GM18909 (cell line): ENCODE data around the gene MCRIP2.
"Not testable (repeated sequence)": the region's sequence is repeated elsewhere in the genome, so short reads cannot be mapped to it uniquely, and the experiment has no call there.

Experiments
- ATAC-seq: cut with Tn5 transposase; IDR thresholded peaks from one replicate; pipeline ENCODE4 v1.9.1; 2021; ENCODE audit warnings: mild to moderate bottlenecking; ENCODE audit not compliant: unreplicated experiment, poor library complexity

The MCRIP2 gene

GRCh38 chr16:641326-642188 is at the start of gene MCRIP2:
TSS of gene MCRIP2 (plus strand) at chr16:641828. CDS start at chr16:641992, 164 bp downstream.
- peak; percentile 50 for ATAC-seq

- ATAC-seq = no peak
Measured at GRCh38 chr16:591892-592517, 49.6 kb upstream of the MCRIP2 start.

GRCh38 chr16:592518-593306 is 48.9 kb upstream of the MCRIP2 start:
- ATAC-seq = no peak

GRCh38 chr16:593406-593805 is 48.2 kb upstream of the MCRIP2 start:
- no peak for ATAC-seq

- no peak for ATAC-seq
Measured at GRCh38 chr16:593807-594206, 47.8 kb upstream of the MCRIP2 start.

GRCh38 chr16:595094-595528 is 46.5 kb upstream of the MCRIP2 start:
- ATAC-seq = no peak

GRCh38 chr16:595942-596735 is 45.5 kb upstream of the MCRIP2 start:
- no peak for ATAC-seq

GRCh38 chr16:596736-597060 is 44.9 kb upstream of the MCRIP2 start:
- no peak for ATAC-seq

GRCh38 chr16:597655-598054 is 44.0 kb upstream of the MCRIP2 start:
- not testable (repeated sequence) for ATAC-seq

- ATAC-seq = no peak
Measured at GRCh38 chr16:598823-599739, 42.5 kb upstream of the MCRIP2 start.

GRCh38 chr16:600781-601180 is 40.8 kb upstream of the MCRIP2 start:
- no peak for ATAC-seq

- ATAC-seq = no peak
Measured at GRCh38 chr16:603933-604332, 37.7 kb upstream of the MCRIP2 start.

GRCh38 chr16:606656-607307 is 34.8 kb upstream of the MCRIP2 start:
- ATAC-seq = no peak

- no peak for ATAC-seq
Measured at GRCh38 chr16:608019-608418, 33.6 kb upstream of the MCRIP2 start.

- no peak for ATAC-seq
Measured at GRCh38 chr16:609316-609715, 32.3 kb upstream of the MCRIP2 start.

- no peak for ATAC-seq
Measured at GRCh38 chr16:609984-610383, 31.6 kb upstream of the MCRIP2 start.

GRCh38 chr16:610513-611381 is 30.9 kb upstream of the MCRIP2 start:
- no peak for ATAC-seq

- ATAC-seq = no peak
Measured at GRCh38 chr16:615122-615521, 26.5 kb upstream of the MCRIP2 start.
